Measurements from ENCODE around the gene SLC37A1.

The SLC37A1 gene

DNA sequence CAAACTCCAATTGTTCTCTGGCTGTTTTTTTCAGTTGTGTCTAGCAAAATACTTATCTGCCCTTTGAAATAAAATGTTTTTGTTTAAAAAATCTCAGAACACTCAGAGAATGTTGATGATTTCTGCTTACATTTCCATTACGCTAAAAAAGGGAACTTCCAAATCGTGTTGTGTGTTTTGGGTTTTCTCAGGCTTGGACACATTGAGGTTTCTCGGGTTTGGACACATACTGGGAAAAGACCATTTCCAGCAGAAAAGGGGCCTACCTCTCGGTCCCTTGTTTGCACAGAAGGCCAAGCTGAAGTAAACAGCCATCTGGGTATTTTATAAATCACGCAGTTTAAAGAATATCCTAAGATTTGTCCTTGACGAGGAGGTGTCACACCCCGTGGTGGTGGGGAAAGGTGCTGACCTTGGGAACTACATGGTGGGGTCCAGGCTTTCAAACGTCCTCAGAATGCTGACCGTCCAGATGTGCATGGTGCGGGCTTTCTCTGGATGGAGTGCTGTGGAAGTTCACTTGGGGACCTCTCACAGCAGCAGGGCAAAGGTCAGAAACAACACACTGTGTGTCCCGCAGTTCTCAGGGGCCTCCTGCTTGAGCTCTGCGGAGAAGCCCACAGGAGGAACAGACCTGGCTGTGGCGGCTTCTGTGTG, 67.8 kb downstream of the SLC37A1 start:
- no peaks in the 10 kb centered on the region for H3K27me3 ChIP-seq (ENCODE audit: insufficient read depth, low read length, poor library complexity, severe bottlenecking)
- H3K79me2 ChIP-seq (ENCODE audit: insufficient read depth, low read length) = no peaks in the 10 kb centered on the region
- no peak for TF ChIP-seq EZH2phosphoT487 (IDR thresholded peaks at IDR 0.05; ENCODE audit: borderline replicate concordance)
- TF ChIP-seq, protein P1, sequence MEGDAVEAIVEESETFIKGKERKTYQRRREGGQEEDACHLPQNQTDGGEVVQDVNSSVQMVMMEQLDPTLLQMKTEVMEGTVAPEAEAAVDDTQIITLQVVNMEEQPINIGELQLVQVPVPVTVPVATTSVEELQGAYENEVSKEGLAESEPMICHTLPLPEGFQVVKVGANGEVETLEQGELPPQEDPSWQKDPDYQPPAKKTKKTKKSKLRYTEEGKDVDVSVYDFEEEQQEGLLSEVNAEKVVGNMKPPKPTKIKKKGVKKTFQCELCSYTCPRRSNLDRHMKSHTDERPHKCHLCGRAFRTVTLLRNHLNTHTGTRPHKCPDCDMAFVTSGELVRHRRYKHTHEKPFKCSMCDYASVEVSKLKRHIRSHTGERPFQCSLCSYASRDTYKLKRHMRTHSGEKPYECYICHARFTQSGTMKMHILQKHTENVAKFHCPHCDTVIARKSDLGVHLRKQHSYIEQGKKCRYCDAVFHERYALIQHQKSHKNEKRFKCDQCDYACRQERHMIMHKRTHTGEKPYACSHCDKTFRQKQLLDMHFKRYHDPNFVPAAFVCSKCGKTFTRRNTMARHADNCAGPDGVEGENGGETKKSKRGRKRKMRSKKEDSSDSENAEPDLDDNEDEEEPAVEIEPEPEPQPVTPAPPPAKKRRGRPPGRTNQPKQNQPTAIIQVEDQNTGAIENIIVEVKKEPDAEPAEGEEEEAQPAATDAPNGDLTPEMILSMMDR (conservative IDR thresholded peaks at IDR 0.05; ENCODE audit: low read length) = no peak
- no peak overlapping the region for H3K9ac ChIP-seq (ENCODE audit: low read depth, low read length, poor library complexity, severe bottlenecking)
- no peaks in the 10 kb centered on the region for H3K9me2 ChIP-seq (replicated peaks; ENCODE audit: low read depth, low read length)
- H4K20me1 ChIP-seq (ENCODE audit: insufficient read depth, low read length, poor library complexity, severe bottlenecking) = no peaks in the 10 kb centered on the region
- peaks cover 5% of the 10 kb centered on the region; the same call in 1 of the 2 replicates for H3K9me3 ChIP-seq (ENCODE audit: insufficient read depth, low read depth, low read length)
- no peak overlapping the region for H2AFZ ChIP-seq (ENCODE audit: low read length)
- H3K4me3 ChIP-seq (ENCODE audit: low read length, poor library complexity, severe bottlenecking) = no peak overlapping the region
- H3K36me3 ChIP-seq (ENCODE audit: insufficient read depth, low read length) = peaks cover 26% of the 10 kb centered on the region
- no peak overlapping the region for H3K4me2 ChIP-seq (ENCODE audit: low read depth, low read length, poor library complexity, severe bottlenecking)
- peaks cover 15% of the 10 kb centered on the region for H3K4me1 ChIP-seq (ENCODE audit: insufficient read depth, low read length, poor library complexity, severe bottlenecking)
- peaks cover 3% of the 10 kb centered on the region; the same call in 1 of the 2 replicates for H3F3A ChIP-seq (ENCODE audit: low read depth)

DNA sequence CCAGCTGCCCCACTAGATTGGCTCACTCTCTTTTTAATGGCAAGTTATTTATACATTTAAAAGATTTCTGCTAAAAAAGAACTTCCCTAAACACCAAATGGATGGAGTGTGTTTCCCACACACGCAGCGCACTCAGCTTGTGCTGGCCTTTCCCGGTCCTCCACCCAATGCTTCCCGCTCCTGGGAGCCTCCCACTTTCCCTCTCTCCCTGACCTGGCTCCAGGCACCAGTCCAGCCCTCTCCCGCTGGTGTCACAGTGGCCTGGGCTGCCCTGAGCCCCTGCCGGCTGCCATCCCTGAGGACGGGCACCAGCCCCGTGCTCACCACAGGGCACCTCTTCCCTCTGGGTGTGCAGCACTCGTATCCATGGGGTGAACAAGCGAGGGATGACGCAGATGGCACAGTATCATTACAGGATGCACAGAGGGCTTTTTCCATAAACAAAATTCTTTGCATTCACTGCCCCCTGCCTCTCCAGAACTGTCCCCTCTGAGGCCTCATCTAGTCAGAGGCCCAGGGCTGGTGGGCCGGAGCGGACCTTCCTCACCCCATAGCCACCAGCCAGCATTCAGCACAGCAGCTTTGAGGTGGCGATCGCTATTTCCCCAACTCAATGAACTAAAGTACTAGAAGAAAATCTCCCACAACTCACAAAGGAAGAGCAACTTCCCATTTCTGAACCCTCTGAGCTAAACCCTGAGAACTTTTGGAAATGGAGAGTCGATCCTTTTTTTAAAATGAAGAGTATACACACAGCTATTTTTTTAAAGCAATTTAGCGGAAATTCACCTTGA, 68.5 kb downstream of the SLC37A1 start:
- H3K4me3 ChIP-seq (ENCODE audit: low read length, poor library complexity, severe bottlenecking) = no peak overlapping the region

DNA sequence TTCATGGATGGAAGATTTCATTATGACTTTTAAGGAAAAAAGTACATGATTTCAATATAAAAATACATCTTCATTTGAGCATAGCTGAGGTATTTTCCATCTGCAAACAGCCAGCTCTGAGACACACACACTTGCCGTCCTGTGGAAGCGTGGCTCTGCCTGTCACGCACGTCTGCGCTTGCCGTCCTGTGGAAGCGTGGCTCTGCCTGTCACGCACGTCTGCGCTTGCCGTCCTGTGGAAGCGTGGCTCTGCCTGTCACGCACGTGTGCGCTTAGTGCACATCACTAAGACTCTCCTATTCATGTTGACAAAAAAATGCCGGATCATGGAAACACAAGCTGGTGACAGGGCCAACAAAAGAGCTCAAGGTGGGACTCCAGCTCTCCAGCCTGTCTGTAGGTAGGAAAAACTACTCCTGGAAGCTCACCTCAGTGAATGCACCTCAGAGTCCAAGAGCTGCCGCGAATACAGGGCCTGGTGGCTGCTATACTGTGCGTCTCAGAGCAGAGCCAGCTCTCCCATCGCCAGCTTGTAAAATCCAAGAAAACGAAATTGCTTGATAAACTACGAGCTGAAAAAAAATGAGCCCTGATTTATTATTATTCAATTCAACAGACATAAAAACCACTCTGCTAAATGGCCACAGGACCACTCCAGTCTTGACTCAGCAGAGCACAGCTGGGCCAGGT, 69.3 kb downstream of the SLC37A1 start:
- peaks cover 3% of the 10 kb centered on the region; the same call in 1 of the 2 replicates for H3F3A ChIP-seq (ENCODE audit: low read depth)
- no peaks in the 10 kb centered on the region for H4K20me1 ChIP-seq (ENCODE audit: insufficient read depth, low read length, poor library complexity, severe bottlenecking)
- peaks cover 12% of the 10 kb centered on the region; the same call in 1 of the 2 replicates for H3K36me3 ChIP-seq (ENCODE audit: insufficient read depth, low read length)
- no peak overlapping the region for H3K4me3 ChIP-seq (ENCODE audit: low read length, poor library complexity, severe bottlenecking)
- no peak overlapping the region for H3K4me2 ChIP-seq (ENCODE audit: low read depth, low read length, poor library complexity, severe bottlenecking)
- H3K4me1 ChIP-seq (ENCODE audit: insufficient read depth, low read length, poor library complexity, severe bottlenecking) = peaks cover 21% of the 10 kb centered on the region
- no peaks in the 10 kb centered on the region for H3K79me2 ChIP-seq (ENCODE audit: insufficient read depth, low read length)
- no peak overlapping the region for H2AFZ ChIP-seq (ENCODE audit: low read length)
- no peak overlapping the region for H3K9ac ChIP-seq (ENCODE audit: low read depth, low read length, poor library complexity, severe bottlenecking)
- H3K9me2 ChIP-seq (replicated peaks; ENCODE audit: low read depth, low read length) = no peaks in the 10 kb centered on the region
- H3K9me3 ChIP-seq (ENCODE audit: insufficient read depth, low read depth, low read length) = no peaks in the 10 kb centered on the region
- TF ChIP-seq, protein P1 (conservative IDR thresholded peaks at IDR 0.05; ENCODE audit: low read length) = no peak
- no peak for TF ChIP-seq EZH2phosphoT487 (IDR thresholded peaks at IDR 0.05; ENCODE audit: borderline replicate concordance)
- no peaks in the 10 kb centered on the region for H3K27me3 ChIP-seq (ENCODE audit: insufficient read depth, low read length, poor library complexity, severe bottlenecking)

More for the DNA sequence above, 68.5 kb downstream of the SLC37A1 start:
- Histone ChIP-seq H3K9me2 (replicated peaks; ENCODE audit: low read depth, low read length) (no peaks in the 10 kb centered on the region), H3K9ac (ENCODE audit: low read depth, low read length, poor library complexity, severe bottlenecking) (no peak overlapping the region), H4K20me1 (ENCODE audit: insufficient read depth, low read length, poor library complexity, severe bottlenecking) (no peaks in the 10 kb centered on the region), H2AFZ (ENCODE audit: low read length) (no peak overlapping the region), H3F3A (ENCODE audit: low read depth) (peaks cover 3% of the 10 kb centered on the region; the same call in 1 of the 2 replicates), H3K4me1 (ENCODE audit: insufficient read depth, low read length, poor library complexity, severe bottlenecking) (peaks cover 21% of the 10 kb centered on the region), H3K79me2 (ENCODE audit: insufficient read depth, low read length) (no peaks in the 10 kb centered on the region), H3K9me3 (ENCODE audit: insufficient read depth, low read depth, low read length) (no peaks in the 10 kb centered on the region), H3K4me2 (ENCODE audit: low read depth, low read length, poor library complexity, severe bottlenecking) (no peak overlapping the region), H3K27me3 (ENCODE audit: insufficient read depth, low read length, poor library complexity, severe bottlenecking) (no peaks in the 10 kb centered on the region), H3K36me3 (ENCODE audit: insufficient read depth, low read length) (peaks cover 19% of the 10 kb centered on the region; the same call in 1 of the 2 replicates)
- TF ChIP-seq, protein P1 (conservative IDR thresholded peaks at IDR 0.05; ENCODE audit: low read length) = no peak
- TF ChIP-seq EZH2phosphoT487 (IDR thresholded peaks at IDR 0.05; ENCODE audit: borderline replicate concordance) = no peak

All from Loucy (cell line).